Measurements from ENCODE around the gene CUL4A.
"Not testable (repeated sequence)": the region's sequence is repeated elsewhere in the genome, so short reads cannot be mapped to it uniquely, and the experiment has no call there.

CUL4A gene

GRCh38 chr13:113314112-113314511 lies 104.7 kb downstream of the CUL4A start:
- intact Hi-C loops (cut with DNase I); DNase-seq: not testable (repeated sequence)

GRCh38 chr13:113314895-113315470 lies 105.6 kb downstream of the CUL4A start:
- intact Hi-C loops (cut with DNase I) = not testable (repeated sequence)
- peak in 3 of 10 donors; percentile 17 to 66 (median 41) for DNase-seq

GRCh38 chr13:113315992-113316391 lies 106.6 kb downstream of the CUL4A start:
- DNase-seq = peak in 1 of 10 donors; percentile 22
- intact Hi-C loops (cut with DNase I) = no loop called here
